ENCODE results near the gene EFCAB11.

DNA sequence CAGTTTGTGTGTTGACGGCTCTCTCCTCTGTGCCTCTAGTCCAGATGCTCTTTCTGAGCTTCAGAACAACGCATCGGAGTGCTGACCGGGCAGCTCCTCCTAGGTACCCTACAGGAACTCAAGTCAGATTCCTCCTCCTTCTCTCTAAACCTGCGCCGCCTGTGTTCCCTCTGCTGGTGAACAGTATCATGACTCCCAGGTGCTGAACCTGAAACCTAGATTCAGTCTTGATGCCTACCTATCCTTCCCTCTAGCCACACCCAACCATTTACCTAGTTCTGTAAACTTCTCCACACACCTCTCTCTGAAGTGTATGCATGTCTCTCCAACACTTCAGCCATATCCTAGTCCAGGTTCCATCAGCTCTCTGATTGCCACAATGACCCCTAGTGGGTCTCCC lies 112.7 kb downstream of the EFCAB11 start:
- TF ChIP-seq CREM (IDR thresholded peaks at IDR 0.05; ENCODE audit: low read depth) (no peak), STAG1 (CRISPR knock-in tag; IDR thresholded peaks at IDR 0.05; ENCODE audit: borderline replicate concordance) (no peak), POLR2A (conservative IDR thresholded peaks at IDR 0.05) (no peak), POLR2AphosphoS5 (IDR thresholded peaks at IDR 0.05; ENCODE audit: control insufficient read depth, insufficient read depth, low read depth, low read length) (no peak), PHF21A (IDR thresholded peaks at IDR 0.05; ENCODE audit: borderline replicate concordance, low read depth) (no peak), NR3C1 (CRISPR knock-in tag; IDR thresholded peaks at IDR 0.05) (no peak), SRF (CRISPR knock-in tag; IDR thresholded peaks at IDR 0.05) (no peak), TARDBP (IDR thresholded peaks at IDR 0.05) (no peak), ZNF766 (CRISPR knock-in tag; conservative IDR thresholded peaks at IDR 0.05) (no peak), GATA2 (CRISPR knock-in tag; IDR thresholded peaks at IDR 0.05) (no peak), RAD21 (CRISPR knock-in tag; conservative IDR thresholded peaks at IDR 0.05 in 1 of 2, IDR thresholded peaks at IDR 0.05 in 1 of 2) (no peak)
- TF ChIP-seq, protein P1, sequence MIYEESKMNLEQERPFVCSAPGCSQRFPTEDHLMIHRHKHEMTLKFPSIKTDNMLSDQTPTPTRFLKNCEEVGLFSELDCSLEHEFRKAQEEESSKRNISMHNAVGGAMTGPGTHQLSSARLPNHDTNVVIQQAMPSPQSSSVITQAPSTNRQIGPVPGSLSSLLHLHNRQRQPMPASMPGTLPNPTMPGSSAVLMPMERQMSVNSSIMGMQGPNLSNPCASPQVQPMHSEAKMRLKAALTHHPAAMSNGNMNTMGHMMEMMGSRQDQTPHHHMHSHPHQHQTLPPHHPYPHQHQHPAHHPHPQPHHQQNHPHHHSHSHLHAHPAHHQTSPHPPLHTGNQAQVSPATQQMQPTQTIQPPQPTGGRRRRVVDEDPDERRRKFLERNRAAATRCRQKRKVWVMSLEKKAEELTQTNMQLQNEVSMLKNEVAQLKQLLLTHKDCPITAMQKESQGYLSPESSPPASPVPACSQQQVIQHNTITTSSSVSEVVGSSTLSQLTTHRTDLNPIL (CRISPR knock-in tag; IDR thresholded peaks at IDR 0.05) = no peak
- TF ChIP-seq, protein P2, sequence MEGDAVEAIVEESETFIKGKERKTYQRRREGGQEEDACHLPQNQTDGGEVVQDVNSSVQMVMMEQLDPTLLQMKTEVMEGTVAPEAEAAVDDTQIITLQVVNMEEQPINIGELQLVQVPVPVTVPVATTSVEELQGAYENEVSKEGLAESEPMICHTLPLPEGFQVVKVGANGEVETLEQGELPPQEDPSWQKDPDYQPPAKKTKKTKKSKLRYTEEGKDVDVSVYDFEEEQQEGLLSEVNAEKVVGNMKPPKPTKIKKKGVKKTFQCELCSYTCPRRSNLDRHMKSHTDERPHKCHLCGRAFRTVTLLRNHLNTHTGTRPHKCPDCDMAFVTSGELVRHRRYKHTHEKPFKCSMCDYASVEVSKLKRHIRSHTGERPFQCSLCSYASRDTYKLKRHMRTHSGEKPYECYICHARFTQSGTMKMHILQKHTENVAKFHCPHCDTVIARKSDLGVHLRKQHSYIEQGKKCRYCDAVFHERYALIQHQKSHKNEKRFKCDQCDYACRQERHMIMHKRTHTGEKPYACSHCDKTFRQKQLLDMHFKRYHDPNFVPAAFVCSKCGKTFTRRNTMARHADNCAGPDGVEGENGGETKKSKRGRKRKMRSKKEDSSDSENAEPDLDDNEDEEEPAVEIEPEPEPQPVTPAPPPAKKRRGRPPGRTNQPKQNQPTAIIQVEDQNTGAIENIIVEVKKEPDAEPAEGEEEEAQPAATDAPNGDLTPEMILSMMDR (IDR thresholded peaks at IDR 0.05 in 2 of 3, conservative IDR thresholded peaks at IDR 0.05 in 1 of 3; ENCODE audit: insufficient read depth in 2 of 3, low read depth in 1 of 3, low read length in 3 of 3) = no peak
